ENCODE data around the gene GDF2.

Gene GDF2

GRCh38 chr10:47354165-47354564, 31.9 kb downstream of the GDF2 start:
- TF ChIP-seq CTCF (IDR thresholded peaks at IDR 0.05; ENCODE audit: insufficient read depth, low read length): no peak
- DNase-seq (ENCODE audit: low read depth in 1 of 2, low spot score in 1 of 2): no peak
- H3K27me3 ChIP-seq (ENCODE audit: insufficient read depth, poor library complexity, severe bottlenecking): no peaks in the 10 kb centered on the region
- no peak overlapping the region for H3K27ac ChIP-seq (replicated peaks)
- H3K4me3 ChIP-seq (replicated peaks; ENCODE audit: insufficient read depth, low read length): no peak overlapping the region

DNA sequence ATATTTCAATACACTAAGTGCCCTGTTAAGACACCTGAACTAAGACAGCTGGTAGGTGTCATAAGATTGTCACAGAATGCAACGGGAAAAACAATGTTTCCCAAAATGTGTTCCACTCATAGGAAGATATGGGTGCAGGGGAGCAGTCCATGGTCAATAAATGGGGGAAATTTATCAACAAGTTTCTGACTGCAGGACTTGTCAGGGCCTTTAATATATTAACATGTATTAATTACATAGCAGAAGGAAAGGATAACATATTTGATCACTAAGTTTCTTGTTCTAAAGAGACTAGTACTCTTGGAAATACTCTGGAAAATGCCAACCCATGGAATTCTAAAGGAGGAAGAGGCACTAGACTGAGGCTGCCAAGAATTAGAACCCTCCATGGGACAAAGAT, 32.6 kb downstream of the GDF2 start:
- no peak for TF ChIP-seq POLR2AphosphoS5 (IDR thresholded peaks at IDR 0.05; ENCODE audit: low read depth)
- TF ChIP-seq REST (IDR thresholded peaks at IDR 0.05; ENCODE audit: insufficient replicate concordance, low read depth): no peak
- TF ChIP-seq CTCF (IDR thresholded peaks at IDR 0.05; ENCODE audit: insufficient read depth, low read length): no peak
- no peak for TF ChIP-seq SPI1 (IDR thresholded peaks at IDR 0.05; ENCODE audit: borderline replicate concordance, low read depth)
- no peak for TF ChIP-seq GABPA (IDR thresholded peaks at IDR 0.05; ENCODE audit: low read depth)
- DNase-seq (ENCODE audit: low read depth in 1 of 2, low spot score in 1 of 2): no peak
- Histone ChIP-seq H3K27ac (replicated peaks) (no peak overlapping the region), H3K4me3 (replicated peaks; ENCODE audit: insufficient read depth, low read length) (no peak overlapping the region), H3K27me3 (ENCODE audit: insufficient read depth, poor library complexity, severe bottlenecking) (no peaks in the 10 kb centered on the region)

DNA sequence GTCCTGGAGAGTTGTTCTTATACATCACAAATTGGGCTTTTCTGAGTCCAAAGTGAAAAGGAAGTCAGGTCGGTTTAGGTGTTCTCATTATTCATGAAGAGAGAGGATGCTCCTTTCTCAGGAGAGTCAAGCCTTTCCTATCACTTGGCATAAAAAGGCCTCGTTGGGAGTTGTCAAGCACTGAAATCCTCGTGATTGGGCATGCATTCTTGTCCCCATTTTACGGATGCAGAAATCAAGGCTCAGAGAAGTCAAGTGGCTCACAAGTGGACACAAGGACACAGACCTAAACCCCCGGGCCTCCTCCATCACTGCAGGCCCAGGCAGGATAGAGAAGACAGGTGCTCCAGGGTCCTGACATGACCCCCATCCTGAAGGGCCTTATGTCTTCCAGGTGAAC, 34.5 kb downstream of the GDF2 start:
- H3K4me3 ChIP-seq (replicated peaks; ENCODE audit: insufficient read depth, low read length): no peak overlapping the region
- no peak overlapping the region for H3K27ac ChIP-seq (replicated peaks)
- TF ChIP-seq REST (IDR thresholded peaks at IDR 0.05; ENCODE audit: insufficient replicate concordance, low read depth) (no peak), CTCF (IDR thresholded peaks at IDR 0.05; ENCODE audit: insufficient read depth, low read length) (no peak), POLR2AphosphoS5 (IDR thresholded peaks at IDR 0.05; ENCODE audit: low read depth) (no peak), SPI1 (IDR thresholded peaks at IDR 0.05; ENCODE audit: borderline replicate concordance, low read depth) (no peak), GABPA (IDR thresholded peaks at IDR 0.05; ENCODE audit: low read depth) (no peak)
- no peak for DNase-seq (ENCODE audit: low read depth in 1 of 2, low spot score in 1 of 2)
- H3K27me3 ChIP-seq (ENCODE audit: insufficient read depth, poor library complexity, severe bottlenecking): no peaks in the 10 kb centered on the region

GRCh38 chr10:47357131-47357582, 34.9 kb downstream of the GDF2 start:
- H3K27ac ChIP-seq (replicated peaks): no peak overlapping the region
- DNase-seq (ENCODE audit: low read depth in 1 of 2, low spot score in 1 of 2): no peak
- no peak for TF ChIP-seq SPI1 (IDR thresholded peaks at IDR 0.05; ENCODE audit: borderline replicate concordance, low read depth)
- TF ChIP-seq POLR2AphosphoS5 (IDR thresholded peaks at IDR 0.05; ENCODE audit: low read depth): no peak
- TF ChIP-seq CTCF (IDR thresholded peaks at IDR 0.05; ENCODE audit: insufficient read depth, low read length): no peak
- no peak for TF ChIP-seq REST (IDR thresholded peaks at IDR 0.05; ENCODE audit: insufficient replicate concordance, low read depth)
- TF ChIP-seq GABPA (IDR thresholded peaks at IDR 0.05; ENCODE audit: low read depth): no peak
- H3K27me3 ChIP-seq (ENCODE audit: insufficient read depth, poor library complexity, severe bottlenecking): no peaks in the 10 kb centered on the region
- H3K4me3 ChIP-seq (replicated peaks; ENCODE audit: insufficient read depth, low read length): no peak overlapping the region
